ENCODE results near the gene MC1R.
"Not testable (repeated sequence)": the region's sequence is repeated elsewhere in the genome, so short reads cannot be mapped to it uniquely, and the experiment has no call there.

Gene MC1R

DNA sequence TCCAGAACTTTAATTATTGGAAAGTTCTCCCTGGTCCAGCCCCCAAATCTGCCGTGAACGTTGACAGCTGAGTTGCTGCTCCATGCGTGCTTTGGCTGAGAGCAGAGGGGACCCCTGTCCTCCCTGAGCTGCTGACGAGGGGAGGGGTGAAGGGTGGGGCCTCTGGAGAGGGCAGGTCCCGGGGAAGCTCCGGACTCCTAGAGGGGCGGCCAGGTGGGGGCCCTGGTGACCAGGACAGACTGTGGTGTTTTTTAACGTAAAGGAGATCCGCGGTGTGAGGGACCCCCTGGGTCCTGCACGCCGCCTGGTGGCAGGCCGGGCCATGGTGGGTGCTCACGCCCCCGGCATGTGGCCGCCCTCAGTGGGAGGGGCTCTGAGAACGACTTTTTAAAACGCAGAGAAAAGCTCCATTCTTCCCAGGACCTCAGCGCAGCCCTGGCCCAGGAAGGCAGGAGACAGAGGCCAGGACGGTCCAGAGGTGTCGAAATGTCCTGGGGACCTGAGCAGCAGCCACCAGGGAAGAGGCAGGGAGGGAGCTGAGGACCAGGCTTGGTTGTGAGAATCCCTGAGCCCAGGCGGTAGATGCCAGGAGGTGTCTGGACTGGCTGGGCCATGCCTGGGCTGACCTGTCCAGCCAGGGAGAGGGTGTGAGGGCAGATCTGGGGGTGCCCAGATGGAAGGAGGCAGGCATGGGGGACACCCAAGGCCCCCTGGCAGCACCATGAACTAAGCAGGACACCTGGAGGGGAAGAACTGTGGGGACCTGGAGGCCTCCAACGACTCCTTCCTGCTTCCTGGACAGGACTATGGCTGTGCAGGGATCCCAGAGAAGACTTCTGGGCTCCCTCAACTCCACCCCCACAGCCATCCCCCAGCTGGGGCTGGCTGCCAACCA lies at the start of gene MC1R:
TSS of gene MC1R (plus strand) at position 410 of the 895 bp plus-strand sequence. CDS start at position 807, 397 bp downstream.
- Histone ChIP-seq H3K4me3 (ENCODE audit: low read length) (peak within 1 kb of the TSS; percentile 72), H3K4me1 (ENCODE audit: control insufficient read depth, insufficient read depth, low read length) (peaks cover 39% of the 10 kb centered on the region), H3K9ac (ENCODE audit: low read length) (peak within 1 kb of the TSS; percentile 80), H3K27me3 (replicated peaks; ENCODE audit: control insufficient read depth, insufficient read depth, low read length) (no peaks in the 10 kb centered on the region), H3K36me3 (ENCODE audit: control insufficient read depth, insufficient read depth, low read length, severe bottlenecking) (no peaks in the 10 kb centered on the region), H3K9me3 (ENCODE audit: control insufficient read depth, low read length) (no peaks in the 10 kb centered on the region)
- peak; percentile 62 for DNase-seq (ENCODE audit: low read depth)

DNA sequence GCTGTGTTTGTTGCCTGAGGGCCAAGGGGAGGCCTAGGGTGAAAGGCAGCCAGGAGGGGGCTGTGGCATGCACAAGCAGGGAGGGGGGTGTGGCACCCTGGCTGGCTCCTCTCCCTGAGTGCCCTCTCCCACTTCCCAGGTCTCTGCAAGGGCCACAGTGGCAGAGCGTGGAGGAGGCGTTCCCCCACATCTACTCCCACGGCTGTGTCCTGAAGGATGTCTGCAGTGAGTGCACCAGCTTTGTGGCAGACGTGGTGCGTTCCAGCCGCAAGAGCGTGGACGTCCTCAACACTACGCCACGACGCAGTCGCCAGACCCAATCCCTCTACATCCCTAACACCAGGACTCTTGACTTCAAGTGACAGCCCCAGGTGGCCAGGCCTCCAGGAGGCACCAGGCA lies 48.8 kb upstream of the MC1R start:
- no peak for DNase-seq (ENCODE audit: low read depth)
- Histone ChIP-seq H3K9me3 (ENCODE audit: control insufficient read depth, low read length) (peaks cover 3% of the 10 kb centered on the region), H3K4me3 (ENCODE audit: low read length) (no peak overlapping the region), H3K36me3 (ENCODE audit: control insufficient read depth, insufficient read depth, low read length, severe bottlenecking) (peaks cover 2% of the 10 kb centered on the region), H3K27me3 (replicated peaks; ENCODE audit: control insufficient read depth, insufficient read depth, low read length) (no peaks in the 10 kb centered on the region), H3K9ac (ENCODE audit: low read length) (no peak overlapping the region), H3K4me1 (ENCODE audit: control insufficient read depth, insufficient read depth, low read length) (peaks cover 11% of the 10 kb centered on the region)

DNA sequence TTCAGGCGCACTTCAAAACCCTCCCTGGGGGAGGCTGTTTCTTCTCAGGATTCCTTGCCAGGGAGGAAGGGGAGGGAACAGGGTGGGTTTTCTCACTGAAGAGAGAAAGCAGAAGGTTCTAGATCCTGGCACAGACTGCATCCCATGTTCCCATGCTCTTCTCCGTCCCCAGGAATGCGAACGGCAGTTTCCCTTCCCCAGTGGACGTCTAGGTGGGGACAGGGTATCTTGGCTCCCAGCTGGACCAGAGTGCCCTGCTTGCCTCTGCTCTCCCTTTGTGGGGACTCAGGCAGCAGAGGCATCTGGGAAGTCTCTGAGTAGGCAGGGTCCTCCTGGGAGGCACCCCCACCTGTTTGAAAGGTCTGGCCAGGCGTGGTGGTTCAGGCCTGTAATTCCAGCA lies 48.2 kb upstream of the MC1R start:
- no peak overlapping the region for H3K9ac ChIP-seq (ENCODE audit: low read length)
- peaks cover 6% of the 10 kb centered on the region for H3K36me3 ChIP-seq (ENCODE audit: control insufficient read depth, insufficient read depth, low read length, severe bottlenecking)
- peaks cover 3% of the 10 kb centered on the region for H3K9me3 ChIP-seq (ENCODE audit: control insufficient read depth, low read length)
- no peak overlapping the region for H3K4me3 ChIP-seq (ENCODE audit: low read length)
- peaks cover 14% of the 10 kb centered on the region for H3K4me1 ChIP-seq (ENCODE audit: control insufficient read depth, insufficient read depth, low read length)
- H3K27me3 ChIP-seq (replicated peaks; ENCODE audit: control insufficient read depth, insufficient read depth, low read length), result no peaks in the 10 kb centered on the region
- no peak for DNase-seq (ENCODE audit: low read depth)

DNA sequence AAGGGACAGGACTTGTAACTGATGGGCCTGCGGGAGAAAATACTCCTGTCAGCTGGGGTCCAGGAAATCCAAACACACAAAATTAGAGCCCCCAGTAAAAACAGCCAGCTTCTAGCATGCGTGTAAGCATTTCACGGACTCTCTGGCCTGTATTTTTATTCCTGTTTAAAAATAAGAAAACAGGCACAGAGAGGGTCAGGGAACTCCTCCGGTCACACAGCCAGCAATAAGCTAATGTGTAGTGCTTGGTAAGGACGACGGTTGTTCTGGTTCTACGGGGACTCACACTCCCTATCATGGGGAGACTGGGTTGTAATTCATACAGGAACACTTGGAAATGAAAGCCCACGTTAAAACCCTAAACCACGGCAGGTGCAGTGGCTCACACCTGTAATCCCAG lies 46.8 kb upstream of the MC1R start:
- Histone ChIP-seq H3K4me1 (ENCODE audit: control insufficient read depth, insufficient read depth, low read length) (peaks cover 17% of the 10 kb centered on the region), H3K27me3 (replicated peaks; ENCODE audit: control insufficient read depth, insufficient read depth, low read length) (no peaks in the 10 kb centered on the region), H3K36me3 (ENCODE audit: control insufficient read depth, insufficient read depth, low read length, severe bottlenecking) (peaks cover 6% of the 10 kb centered on the region), H3K9me3 (ENCODE audit: control insufficient read depth, low read length) (peaks cover 3% of the 10 kb centered on the region), H3K4me3 (ENCODE audit: low read length) (no peak overlapping the region), H3K9ac (ENCODE audit: low read length) (no peak overlapping the region)
- no peak for DNase-seq (ENCODE audit: low read depth)

DNA sequence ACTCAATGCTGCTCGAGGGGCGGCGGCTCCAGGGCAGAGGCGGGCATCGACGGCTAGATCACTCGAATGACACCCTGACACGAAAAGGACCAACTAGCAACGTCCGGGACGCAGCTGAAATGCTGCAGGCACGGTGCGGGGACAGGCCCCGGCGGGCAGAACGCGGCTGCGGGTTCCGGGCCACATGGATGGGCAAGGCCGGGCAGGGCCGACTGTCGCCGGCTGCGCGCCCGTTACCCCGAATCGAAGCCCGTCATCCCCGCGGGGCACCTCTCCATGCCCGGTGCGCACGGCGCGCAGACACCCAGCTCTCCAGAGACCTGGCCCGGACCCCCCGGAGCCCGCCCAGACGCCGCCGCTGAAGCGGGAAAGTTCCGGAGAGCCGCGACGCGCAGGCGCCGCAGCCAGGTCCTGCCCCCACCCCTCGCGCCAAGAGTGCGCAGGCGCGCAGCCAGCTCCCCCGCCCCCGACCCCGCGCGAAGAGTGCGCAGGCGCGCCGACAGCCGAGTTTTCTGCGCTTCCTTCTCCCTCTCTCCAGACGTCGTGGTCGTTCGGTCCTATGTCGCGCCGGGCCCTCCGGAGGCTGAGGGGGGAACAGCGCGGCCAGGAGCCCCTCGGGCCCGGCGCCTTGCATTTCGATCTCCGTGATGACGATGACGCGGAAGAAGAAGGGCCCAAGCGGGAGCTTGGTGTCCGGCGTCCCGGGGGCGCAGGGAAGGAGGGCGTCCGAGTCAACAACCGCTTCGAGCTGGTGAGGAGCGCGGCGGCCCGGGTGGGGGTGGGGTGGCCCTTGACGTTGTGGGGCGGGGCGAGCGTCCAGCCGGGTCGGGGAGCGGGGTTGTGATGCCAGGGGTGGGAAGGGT lies 45.3 kb upstream of the MC1R start, which contains the start of gene TCF25:
TSS of gene TCF25 (plus strand) at position 484 of the 863 bp plus-strand sequence. CDS start at position 560, 76 bp downstream.
- Histone ChIP-seq H3K4me1 (ENCODE audit: control insufficient read depth, insufficient read depth, low read length) (peaks cover 17% of the 10 kb centered on the region), H3K9me3 (ENCODE audit: control insufficient read depth, low read length) (no peaks in the 10 kb centered on the region), H3K4me3 (ENCODE audit: low read length) (peak within 1 kb of the TSS; percentile 90), H3K27me3 (replicated peaks; ENCODE audit: control insufficient read depth, insufficient read depth, low read length) (no peaks in the 10 kb centered on the region), H3K36me3 (ENCODE audit: control insufficient read depth, insufficient read depth, low read length, severe bottlenecking) (peaks cover 15% of the 10 kb centered on the region), H3K9ac (ENCODE audit: low read length) (peak within 1 kb of the TSS; percentile 99)
- peak; percentile 93 for DNase-seq (ENCODE audit: low read depth)

DNA sequence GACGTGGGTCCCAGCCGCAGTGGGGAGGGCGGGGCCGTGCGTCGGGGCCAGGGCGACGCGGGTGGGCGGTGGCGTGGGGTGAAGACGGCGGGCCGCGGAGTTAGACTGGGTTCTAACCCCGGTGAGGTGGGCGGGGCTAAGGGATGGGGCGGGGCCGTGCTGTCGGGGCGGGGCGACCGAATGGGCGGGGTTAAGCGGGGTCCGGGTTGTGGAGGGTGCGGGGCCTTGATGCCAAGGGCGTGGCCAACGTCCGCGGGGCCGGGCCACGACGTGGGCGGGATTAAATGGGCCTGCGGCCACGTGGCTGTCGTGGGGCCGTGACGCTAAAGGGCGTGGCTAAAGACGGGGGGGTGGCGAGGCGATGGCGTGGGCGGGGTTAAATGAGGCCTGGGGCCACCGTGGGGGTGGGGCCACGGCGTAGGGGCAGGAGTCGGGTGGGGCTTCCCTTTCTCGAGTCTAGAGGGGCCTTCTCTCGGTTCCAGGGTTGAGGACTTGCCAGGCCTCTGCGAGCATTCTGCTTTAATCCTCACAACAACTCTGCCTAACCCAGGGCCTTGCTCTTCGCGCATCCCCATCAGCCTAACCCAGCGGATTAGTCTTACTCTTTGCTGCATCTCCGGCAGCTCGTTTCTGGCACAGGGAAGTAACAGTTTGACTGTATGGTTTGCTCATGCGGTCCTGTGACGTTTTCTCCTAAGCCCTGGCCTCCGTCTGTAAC lies 44.5 kb upstream of the MC1R start:
- Histone ChIP-seq H3K9ac (ENCODE audit: low read length) (peak overlapping the region; percentile 78), H3K36me3 (ENCODE audit: control insufficient read depth, insufficient read depth, low read length, severe bottlenecking) (peaks cover 23% of the 10 kb centered on the region), H3K4me1 (ENCODE audit: control insufficient read depth, insufficient read depth, low read length) (peaks cover 17% of the 10 kb centered on the region), H3K9me3 (ENCODE audit: control insufficient read depth, low read length) (no peaks in the 10 kb centered on the region), H3K4me3 (ENCODE audit: low read length) (peak overlapping the region; percentile 90), H3K27me3 (replicated peaks; ENCODE audit: control insufficient read depth, insufficient read depth, low read length) (no peaks in the 10 kb centered on the region)
- peak; percentile 99 for DNase-seq (ENCODE audit: low read depth)

DNA sequence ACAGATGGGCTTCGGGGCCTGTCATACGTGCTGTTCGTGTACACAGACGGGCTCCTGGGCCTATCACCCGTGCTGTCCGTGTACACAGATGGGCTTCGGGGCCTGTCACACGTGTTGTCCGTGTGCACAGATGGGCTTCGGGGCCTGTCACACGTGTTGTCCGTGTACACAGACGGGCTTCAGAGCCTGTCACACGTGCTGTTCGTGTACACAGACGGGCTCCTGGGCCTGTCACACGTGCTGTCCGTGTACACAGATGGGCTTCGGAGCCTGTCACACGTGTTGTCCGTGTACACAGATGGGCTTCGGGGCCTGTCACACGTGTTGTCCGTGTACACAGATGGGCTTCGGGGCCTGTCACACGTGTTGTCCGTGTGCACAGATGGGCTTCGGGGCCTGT lies 39.5 kb upstream of the MC1R start:
- not testable (repeated sequence) for DNase-seq (ENCODE audit: low read depth); H3K4me3 ChIP-seq (ENCODE audit: low read length); H3K9ac ChIP-seq (ENCODE audit: low read length); H3K27me3 ChIP-seq (replicated peaks; ENCODE audit: control insufficient read depth, insufficient read depth, low read length); H3K9me3 ChIP-seq (ENCODE audit: control insufficient read depth, low read length)
- Histone ChIP-seq H3K4me1 (ENCODE audit: control insufficient read depth, insufficient read depth, low read length) (peaks cover 12% of the 10 kb centered on the region), H3K36me3 (ENCODE audit: control insufficient read depth, insufficient read depth, low read length, severe bottlenecking) (peaks cover 63% of the 10 kb centered on the region)

DNA sequence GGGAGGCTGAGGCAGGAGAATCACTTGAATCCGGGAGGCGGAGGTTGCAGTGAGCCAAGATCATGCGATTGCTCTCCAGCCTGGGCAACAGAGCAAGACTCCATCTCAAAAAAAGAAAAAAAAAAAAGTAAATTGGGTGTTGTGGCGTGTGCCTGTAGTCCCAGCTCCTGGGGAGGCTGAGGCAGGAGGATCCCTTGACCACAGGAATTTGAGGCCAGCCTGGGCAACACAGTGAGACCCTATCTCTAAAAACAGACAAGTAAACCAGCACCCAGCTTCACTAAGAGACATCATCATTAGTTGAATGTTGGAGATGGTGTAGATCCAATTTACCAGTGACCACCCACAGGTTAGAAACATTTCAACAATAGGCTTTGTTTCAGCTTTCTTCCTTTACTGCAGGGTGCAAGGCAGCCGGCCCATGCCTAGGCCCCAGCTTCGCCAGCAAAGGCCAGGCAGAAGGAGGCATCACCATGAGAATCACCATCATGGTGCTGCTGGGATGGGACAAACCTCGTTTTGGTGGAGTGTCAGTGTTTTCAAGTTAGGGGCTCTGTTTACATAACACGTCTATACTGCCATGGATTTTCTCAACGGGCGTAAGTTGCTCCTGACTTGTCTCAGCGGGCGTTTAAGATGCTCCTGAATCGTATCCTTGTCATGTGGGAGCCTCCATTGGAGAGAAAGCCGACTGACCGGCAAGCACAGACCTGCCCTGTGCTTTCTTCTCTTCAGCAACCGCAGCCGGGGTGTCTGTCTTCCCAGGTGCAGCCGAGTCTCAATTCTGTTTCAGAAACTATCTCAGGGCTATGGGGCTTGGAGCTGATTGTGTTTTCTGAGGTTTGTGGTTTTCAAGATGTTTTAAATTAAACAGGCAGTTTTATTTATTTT lies 37.9 kb upstream of the MC1R start:
- Histone ChIP-seq H3K27me3 (replicated peaks; ENCODE audit: control insufficient read depth, insufficient read depth, low read length) (no peaks in the 10 kb centered on the region), H3K4me1 (ENCODE audit: control insufficient read depth, insufficient read depth, low read length) (peaks cover 8% of the 10 kb centered on the region), H3K9me3 (ENCODE audit: control insufficient read depth, low read length) (no peaks in the 10 kb centered on the region), H3K36me3 (ENCODE audit: control insufficient read depth, insufficient read depth, low read length, severe bottlenecking) (peaks cover 69% of the 10 kb centered on the region), H3K9ac (ENCODE audit: low read length) (no peak overlapping the region), H3K4me3 (ENCODE audit: low read length) (no peak overlapping the region)
- no peak for DNase-seq (ENCODE audit: low read depth)

DNA sequence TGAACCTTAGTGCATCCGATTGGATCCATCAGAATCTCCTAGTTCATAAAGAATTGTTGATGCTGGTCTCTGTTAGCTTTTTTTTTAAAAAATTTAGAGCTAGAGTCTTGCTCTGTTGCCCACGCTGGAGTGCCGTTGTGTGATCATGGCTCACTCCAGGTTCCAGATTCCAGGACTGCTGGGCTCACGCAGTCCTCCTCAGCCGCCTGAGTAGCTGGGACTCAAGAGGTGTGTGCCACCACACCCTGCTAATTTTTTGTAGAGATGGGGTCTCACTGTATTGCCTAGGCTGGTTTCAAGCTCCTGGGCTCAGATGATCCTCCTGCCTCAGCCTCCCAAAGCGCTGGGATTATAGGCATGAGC lies 37.3 kb upstream of the MC1R start:
- H3K4me3 ChIP-seq (ENCODE audit: low read length), result no peak overlapping the region
- H3K4me1 ChIP-seq (ENCODE audit: control insufficient read depth, insufficient read depth, low read length), result peaks cover 5% of the 10 kb centered on the region
- H3K9ac ChIP-seq (ENCODE audit: low read length), result no peak overlapping the region
- H3K9me3 ChIP-seq (ENCODE audit: control insufficient read depth, low read length), result no peaks in the 10 kb centered on the region
- peaks cover 75% of the 10 kb centered on the region for H3K36me3 ChIP-seq (ENCODE audit: control insufficient read depth, insufficient read depth, low read length, severe bottlenecking)
- no peaks in the 10 kb centered on the region for H3K27me3 ChIP-seq (replicated peaks; ENCODE audit: control insufficient read depth, insufficient read depth, low read length)
- DNase-seq (ENCODE audit: low read depth), result no peak

DNA sequence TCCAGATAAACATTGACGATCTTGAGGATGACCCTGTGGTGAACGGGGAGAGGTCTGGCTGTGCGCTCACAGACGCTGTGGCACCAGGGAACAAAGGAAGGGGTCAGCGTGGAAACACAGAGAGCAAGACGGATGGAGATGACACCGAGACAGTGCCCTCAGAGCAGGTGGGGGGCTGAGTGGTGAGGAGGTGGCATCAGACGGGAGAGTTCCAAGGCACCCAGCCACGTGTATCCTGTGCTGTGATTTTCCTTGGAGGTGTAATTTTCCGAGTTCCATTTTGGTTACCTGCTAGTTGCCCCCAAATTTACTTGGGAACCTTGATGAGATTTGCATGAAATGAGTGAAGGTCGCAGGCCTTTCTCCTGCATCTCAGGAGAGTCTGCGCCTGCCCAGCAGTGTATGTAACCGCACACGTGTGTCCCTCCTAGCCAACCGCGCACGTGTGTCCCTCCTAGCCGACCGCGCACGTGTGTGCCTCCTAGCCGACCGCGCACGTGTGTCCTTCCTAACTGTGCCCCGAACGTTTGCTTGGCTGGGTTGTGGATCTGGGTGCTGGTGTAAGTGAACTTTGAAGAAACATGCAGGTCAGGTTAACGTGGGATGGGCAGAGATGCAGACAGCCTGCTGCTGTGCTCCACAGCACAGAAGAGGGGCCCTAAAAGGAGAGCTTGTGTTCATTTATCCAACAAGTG lies 35.2 kb upstream of the MC1R start:
- no peaks in the 10 kb centered on the region for H3K27me3 ChIP-seq (replicated peaks; ENCODE audit: control insufficient read depth, insufficient read depth, low read length)
- no peaks in the 10 kb centered on the region for H3K9me3 ChIP-seq (ENCODE audit: control insufficient read depth, low read length)
- H3K36me3 ChIP-seq (ENCODE audit: control insufficient read depth, insufficient read depth, low read length, severe bottlenecking), result peaks cover 86% of the 10 kb centered on the region
- DNase-seq (ENCODE audit: low read depth), result no peak
- H3K9ac ChIP-seq (ENCODE audit: low read length), result no peak overlapping the region
- no peak overlapping the region for H3K4me3 ChIP-seq (ENCODE audit: low read length)
- H3K4me1 ChIP-seq (ENCODE audit: control insufficient read depth, insufficient read depth, low read length), result peaks cover 5% of the 10 kb centered on the region
